ENCODE results near the gene IFT27.
A peak's percentile ranks its signal among the peaks of the same experiment; 100 is the strongest.

The IFT27 gene

GRCh38 chr22:36783743-36784142 is 7.8 kb upstream of the IFT27 start:
- no peak for DNase-seq (ENCODE audit: low read depth, low spot score)
- in situ Hi-C loops (cut with HindIII; ENCODE audit: low sequenced_read_pairs) = no loop called here
- no peak for TF ChIP-seq CTCF (IDR thresholded peaks at IDR 0.05; ENCODE audit: low read depth, low read length)
- no peak overlapping the region for H3K4me3 ChIP-seq (ENCODE audit: low read depth, low read length)

GRCh38 chr22:36781656-36782627 is 6.0 kb upstream of the IFT27 start:
- TF ChIP-seq CTCF (IDR thresholded peaks at IDR 0.05; ENCODE audit: low read depth, low read length) = peak; percentile 92
- H3K4me3 ChIP-seq (ENCODE audit: low read depth, low read length) = no peak overlapping the region
- peak; percentile 81 for DNase-seq (ENCODE audit: low read depth, low spot score)
- in situ Hi-C loops (cut with HindIII; ENCODE audit: low sequenced_read_pairs) = no loop called here

- in situ Hi-C loops (cut with HindIII; ENCODE audit: low sequenced_read_pairs) = no loop called here
- H3K4me3 ChIP-seq (ENCODE audit: low read depth, low read length) = no peak overlapping the region
- no peak for DNase-seq (ENCODE audit: low read depth, low spot score)
- TF ChIP-seq CTCF (IDR thresholded peaks at IDR 0.05; ENCODE audit: low read depth, low read length) = no peak
Measured at GRCh38 chr22:36778020-36778419, 2.1 kb upstream of the IFT27 start.

- H3K4me3 ChIP-seq (ENCODE audit: low read depth, low read length) = peak overlapping the region; percentile 1
- no peak for DNase-seq (ENCODE audit: low read depth, low spot score)
- in situ Hi-C loops (cut with HindIII; ENCODE audit: low sequenced_read_pairs) = no loop called here
- no peak for TF ChIP-seq CTCF (IDR thresholded peaks at IDR 0.05; ENCODE audit: low read depth, low read length)
Measured at GRCh38 chr22:36776722-36777121, 803 bp upstream of the IFT27 start.

GRCh38 chr22:36775586-36775963 is 344 bp downstream of the IFT27 start:
- DNase-seq (ENCODE audit: low read depth, low spot score) = peak; percentile 12
- in situ Hi-C loops (cut with HindIII; ENCODE audit: low sequenced_read_pairs) = no loop called here
- TF ChIP-seq CTCF (IDR thresholded peaks at IDR 0.05; ENCODE audit: low read depth, low read length) = no peak
- H3K4me3 ChIP-seq (ENCODE audit: low read depth, low read length) = peak overlapping the region; percentile 75

GRCh38 chr22:36773935-36774334 is 2.0 kb downstream of the IFT27 start:
- TF ChIP-seq CTCF (IDR thresholded peaks at IDR 0.05; ENCODE audit: low read depth, low read length) = peak; percentile 38
- in situ Hi-C loops (cut with HindIII; ENCODE audit: low sequenced_read_pairs) = no loop called here
- DNase-seq (ENCODE audit: low read depth, low spot score) = peak; percentile 19

More at GRCh38 chr22:36773935-36774334, 2.0 kb downstream of the IFT27 start:
- H3K4me3 ChIP-seq (ENCODE audit: low read depth, low read length) = no peak overlapping the region
